ENCODE measurements around the gene ENG.
A peak's percentile ranks its signal among the peaks of the same experiment; 100 is the strongest.

The ENG gene

DNA sequence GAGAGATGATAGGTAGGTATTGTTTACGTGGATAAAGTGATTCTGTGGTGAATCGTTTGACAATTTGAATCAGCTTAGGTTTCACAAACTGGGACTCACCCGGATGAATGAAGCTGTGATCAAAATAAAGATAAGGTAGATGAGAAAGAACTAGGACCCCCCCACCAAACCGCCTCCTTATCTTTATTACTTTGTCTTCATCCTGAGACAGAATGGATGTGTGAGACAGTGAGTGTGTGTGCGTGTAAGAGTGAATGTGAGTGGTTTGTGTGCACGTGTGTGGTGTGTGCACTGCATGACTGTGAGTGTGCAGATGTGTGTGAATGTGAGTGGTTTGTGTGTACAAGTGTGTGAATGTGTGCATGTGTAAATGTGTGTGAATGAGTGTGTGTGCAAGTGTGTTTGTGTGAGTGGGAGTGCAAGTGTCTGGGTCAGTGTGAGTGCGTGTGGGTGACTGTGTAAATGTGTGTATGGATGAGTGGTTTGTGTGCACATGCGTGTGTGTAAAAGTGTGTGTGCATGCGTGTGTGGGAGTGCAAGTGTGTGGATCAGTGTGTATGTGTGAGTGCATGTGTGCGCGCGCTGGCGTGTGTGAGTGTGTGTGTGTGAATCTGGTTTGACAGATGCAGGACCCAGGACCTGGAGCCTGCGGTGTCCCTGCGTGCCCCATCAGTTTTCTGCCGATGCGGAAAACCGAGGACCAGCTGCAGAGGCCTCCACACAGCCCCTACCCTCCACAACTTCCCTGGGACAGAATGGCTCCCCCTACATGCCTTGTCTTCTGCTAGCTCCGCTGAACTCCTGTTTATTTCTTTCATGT, 11.4 kb upstream of the ENG start:
- no peaks in the 10 kb centered on the region for H3K27me3 ChIP-seq (replicated peaks in 2 of 5; ENCODE audit: control insufficient read depth in 4 of 5, insufficient read depth in 5 of 5, low read length in 4 of 5)
- peaks cover 12 to 60% (median 53%) of the 10 kb centered on the region in 4 experiments for H3K4me1 ChIP-seq (ENCODE audit: control extremely low read depth in 1 of 4, control insufficient read depth in 4 of 4, insufficient read depth in 4 of 4, low read length in 3 of 4)
- DNase-seq, result peak in 2 of 3 donors; percentile 55 to 65
- ChIA-PET POLR2A (interaction anchor here (0.5 to 0.9 kb wide), 3 partner anchors 12 to 80 kb away, joined by 3 read pairs; partner anchors contain the start of gene CDK9), CTCF (interaction anchor here (1.0 to 5.4 kb wide), 22 partner anchors 10 to 277 kb away, joined by 3 to 33 read pairs (median 5); partner anchors contain the start of genes CDK9, ENG and TOR2A)
- no peaks in the 10 kb centered on the region for H3K9me3 ChIP-seq (ENCODE audit: control extremely low read depth in 1 of 5, control insufficient read depth in 4 of 5, insufficient read depth in 2 of 5, low read depth in 1 of 5, low read length in 4 of 5)
- no peaks in the 10 kb centered on the region for H3K36me3 ChIP-seq (ENCODE audit: control insufficient read depth in 4 of 4, insufficient read depth in 4 of 4, low read length in 3 of 4)
- peak overlapping the region in 1 of 2 experiments; percentile 60 for H3K27ac ChIP-seq (ENCODE audit: insufficient read depth in 1 of 2, low read depth in 1 of 2, low read length in 2 of 2, poor library complexity in 1 of 2, severe bottlenecking in 2 of 2)
- H3K4me3 ChIP-seq (ENCODE audit: control insufficient read depth in 1 of 7, extremely low read depth in 1 of 7, insufficient read depth in 4 of 7, low read depth in 2 of 7, low read length in 6 of 7), result no peak overlapping the region
- 60% methylated on average over 12 of the region's 19 CpGs for WGBS (ENCODE audit: insufficient coverage)

DNA sequence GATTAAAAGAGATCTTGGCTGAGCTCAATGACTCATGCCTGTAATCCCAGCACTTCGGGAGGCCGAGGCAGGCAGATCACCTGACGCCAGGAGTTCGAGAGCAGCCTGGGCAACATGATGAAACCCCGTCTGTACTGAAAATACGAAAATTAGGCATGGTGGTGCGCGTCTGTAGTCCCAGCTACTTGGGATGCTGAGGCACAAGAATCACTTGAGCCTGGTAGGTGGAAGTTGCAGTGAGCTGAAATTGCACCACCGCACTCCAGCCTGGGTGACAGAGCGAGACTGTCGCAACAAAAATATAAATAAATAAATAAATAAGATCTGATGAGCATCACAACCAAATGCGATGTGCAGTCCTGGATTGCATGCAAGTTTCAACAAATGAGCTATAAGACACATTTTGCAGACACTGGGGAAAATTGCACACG, 8.7 kb upstream of the ENG start:
- peak overlapping the region in 1 of 2 experiments; percentile 85 for H3K27ac ChIP-seq (ENCODE audit: insufficient read depth in 1 of 2, low read depth in 1 of 2, low read length in 2 of 2, poor library complexity in 1 of 2, severe bottlenecking in 2 of 2)
- peaks cover 19 to 80% (median 75%) of the 10 kb centered on the region in 4 experiments for H3K4me1 ChIP-seq (ENCODE audit: control extremely low read depth in 1 of 4, control insufficient read depth in 4 of 4, insufficient read depth in 4 of 4, low read length in 3 of 4)
- CTCF ChIA-PET, result interaction anchor here (0.9 to 5.4 kb wide), 14 partner anchors 8 to 128 kb away, joined by 3 to 33 read pairs (median 5); partner anchors contain the start of genes CDK9, ENG, SH2D3C and TOR2A
- H3K27me3 ChIP-seq (replicated peaks in 2 of 5; ENCODE audit: control insufficient read depth in 4 of 5, insufficient read depth in 5 of 5, low read length in 4 of 5), result no peaks in the 10 kb centered on the region
- H3K9me3 ChIP-seq (ENCODE audit: control extremely low read depth in 1 of 5, control insufficient read depth in 4 of 5, insufficient read depth in 2 of 5, low read depth in 1 of 5, low read length in 4 of 5), result no peaks in the 10 kb centered on the region
- POLR2A ChIA-PET, result interaction anchor here (0.6 to 1.5 kb wide), 6 partner anchors 10 to 92 kb away, joined by 3 to 6 read pairs (median 4); partner anchors contain the start of gene CDK9
- H3K36me3 ChIP-seq (ENCODE audit: control insufficient read depth in 4 of 4, insufficient read depth in 4 of 4, low read length in 3 of 4), result no peaks in the 10 kb centered on the region
- DNase-seq, result peak in 1 of 3 donors; percentile 32
- 81% methylated on average over 9 of the region's 13 CpGs for WGBS (ENCODE audit: insufficient coverage)
- H3K4me3 ChIP-seq (ENCODE audit: control insufficient read depth in 1 of 7, extremely low read depth in 1 of 7, insufficient read depth in 4 of 7, low read depth in 2 of 7, low read length in 6 of 7), result peak overlapping the region in 2 of 7 experiments; percentile 2 to 39

DNA sequence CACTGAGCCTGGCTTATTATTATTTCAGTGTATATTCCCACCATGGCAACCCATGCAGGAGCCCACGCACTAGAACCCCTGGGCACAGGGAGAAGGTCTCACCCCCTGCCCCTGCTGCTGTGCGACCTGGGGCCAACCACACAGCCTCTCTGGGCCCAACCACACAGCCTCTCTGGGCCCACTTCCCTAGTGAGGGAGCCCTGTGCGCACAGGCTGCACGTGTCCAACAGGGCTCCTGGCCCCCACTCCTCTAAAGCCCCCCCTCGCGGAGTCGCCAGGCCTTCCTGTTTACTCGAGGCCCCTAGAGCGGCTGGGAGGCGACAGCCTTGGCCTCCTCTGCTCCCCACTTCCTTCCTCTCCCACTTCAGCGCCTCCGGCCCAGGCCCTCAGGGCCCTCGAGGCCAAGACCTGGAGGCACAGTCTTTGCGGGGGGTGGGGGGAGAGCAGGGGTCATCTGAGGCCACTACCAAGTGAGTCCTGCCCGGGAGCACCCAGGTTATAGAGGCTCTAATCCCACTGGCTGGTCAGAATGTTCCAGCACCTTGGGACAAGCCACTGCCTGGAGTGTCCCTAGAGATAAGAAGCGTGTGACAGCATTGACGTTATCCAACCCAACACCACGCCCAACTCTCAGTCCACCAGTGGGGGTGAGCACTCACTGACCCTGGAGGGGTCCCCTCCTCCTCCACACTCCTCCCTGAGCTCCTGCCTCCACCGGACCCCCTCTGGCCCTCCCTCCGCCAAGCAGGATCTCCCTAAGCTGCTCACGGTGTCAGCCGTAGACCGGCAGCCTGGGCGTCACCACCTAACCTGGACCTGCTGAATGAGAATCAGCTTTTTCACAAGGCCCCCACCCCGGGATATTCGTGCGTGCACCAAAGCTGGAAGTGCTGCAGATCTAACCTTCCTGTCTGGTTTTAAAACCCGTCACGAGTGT, 7.9 kb upstream of the ENG start:
- Histone ChIP-seq H3K9me3 (ENCODE audit: control extremely low read depth in 1 of 5, control insufficient read depth in 4 of 5, insufficient read depth in 2 of 5, low read depth in 1 of 5, low read length in 4 of 5) (no peaks in the 10 kb centered on the region), H3K4me1 (ENCODE audit: control extremely low read depth in 1 of 4, control insufficient read depth in 4 of 4, insufficient read depth in 4 of 4, low read length in 3 of 4) (peaks cover 19 to 89% (median 83%) of the 10 kb centered on the region in 4 experiments), H3K4me3 (ENCODE audit: control insufficient read depth in 1 of 7, extremely low read depth in 1 of 7, insufficient read depth in 4 of 7, low read depth in 2 of 7, low read length in 6 of 7) (peak overlapping the region in 4 of 7 experiments; percentile 26 to 57 (median 39)), H3K27ac (ENCODE audit: insufficient read depth in 1 of 2, low read depth in 1 of 2, low read length in 2 of 2, poor library complexity in 1 of 2, severe bottlenecking in 2 of 2) (peak overlapping the region; percentile 66 to 85), H3K36me3 (ENCODE audit: control insufficient read depth in 4 of 4, insufficient read depth in 4 of 4, low read length in 3 of 4) (no peaks in the 10 kb centered on the region), H3K27me3 (replicated peaks in 2 of 5; ENCODE audit: control insufficient read depth in 4 of 5, insufficient read depth in 5 of 5, low read length in 4 of 5) (no peaks in the 10 kb centered on the region)
- DNase-seq, result peak; percentile 81 to 97 (median 96)
- 2% methylated on average over 19 of the region's 29 CpGs for WGBS (ENCODE audit: insufficient coverage)
- ChIA-PET CTCF (interaction anchor here (0.9 to 5.4 kb wide), 15 partner anchors 8 to 127 kb away, joined by 3 to 33 read pairs (median 5); partner anchors contain the start of genes CDK9, ENG, SH2D3C and TOR2A), POLR2A (interaction anchor here (0.7 to 1.5 kb wide), 6 partner anchors 9 to 91 kb away, joined by 3 to 6 read pairs (median 4); partner anchors contain the start of gene CDK9)

DNA sequence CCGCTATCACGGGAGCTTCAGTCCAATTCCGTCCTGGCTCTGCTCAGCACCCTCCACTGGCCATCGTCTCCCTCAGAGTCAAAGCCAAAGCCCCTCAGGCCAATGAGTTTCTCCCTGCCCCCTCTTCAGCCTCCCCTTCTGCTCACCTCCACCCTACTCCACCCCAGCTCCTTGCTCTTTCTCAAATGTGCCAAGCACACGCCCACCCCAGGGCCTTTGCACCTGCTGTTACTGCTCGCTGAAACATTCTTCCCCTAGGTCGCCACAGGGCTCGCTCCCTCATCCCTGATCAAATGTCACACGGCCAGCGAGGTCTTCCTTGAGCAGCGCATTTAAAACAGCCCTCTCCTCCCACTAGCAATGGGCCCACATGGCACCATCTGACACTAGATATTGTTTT, 6.3 kb upstream of the ENG start:
- Histone ChIP-seq H3K4me1 (ENCODE audit: control extremely low read depth in 1 of 4, control insufficient read depth in 4 of 4, insufficient read depth in 4 of 4, low read length in 3 of 4) (peaks cover 22 to 94% (median 91%) of the 10 kb centered on the region in 4 experiments), H3K4me3 (ENCODE audit: control insufficient read depth in 1 of 7, extremely low read depth in 1 of 7, insufficient read depth in 4 of 7, low read depth in 2 of 7, low read length in 6 of 7) (no peak overlapping the region), H3K27ac (ENCODE audit: insufficient read depth in 1 of 2, low read depth in 1 of 2, low read length in 2 of 2, poor library complexity in 1 of 2, severe bottlenecking in 2 of 2) (peak overlapping the region in 1 of 2 experiments; percentile 33), H3K36me3 (ENCODE audit: control insufficient read depth in 4 of 4, insufficient read depth in 4 of 4, low read length in 3 of 4) (no peaks in the 10 kb centered on the region), H3K9me3 (ENCODE audit: control extremely low read depth in 1 of 5, control insufficient read depth in 4 of 5, insufficient read depth in 2 of 5, low read depth in 1 of 5, low read length in 4 of 5) (no peaks in the 10 kb centered on the region), H3K27me3 (replicated peaks in 2 of 5; ENCODE audit: control insufficient read depth in 4 of 5, insufficient read depth in 5 of 5, low read length in 4 of 5) (no peaks in the 10 kb centered on the region)
- DNase-seq, result no peak
- POLR2A ChIA-PET, result no interaction called here
- CTCF ChIA-PET, result interaction anchor here (0.6 to 1.8 kb wide), 5 partner anchors 9 to 43 kb away, joined by 3 to 9 read pairs (median 3); no protein-coding TSS in a partner anchor
- 93% methylated on average over 7 of the region's 11 CpGs for WGBS (ENCODE audit: insufficient coverage)

DNA sequence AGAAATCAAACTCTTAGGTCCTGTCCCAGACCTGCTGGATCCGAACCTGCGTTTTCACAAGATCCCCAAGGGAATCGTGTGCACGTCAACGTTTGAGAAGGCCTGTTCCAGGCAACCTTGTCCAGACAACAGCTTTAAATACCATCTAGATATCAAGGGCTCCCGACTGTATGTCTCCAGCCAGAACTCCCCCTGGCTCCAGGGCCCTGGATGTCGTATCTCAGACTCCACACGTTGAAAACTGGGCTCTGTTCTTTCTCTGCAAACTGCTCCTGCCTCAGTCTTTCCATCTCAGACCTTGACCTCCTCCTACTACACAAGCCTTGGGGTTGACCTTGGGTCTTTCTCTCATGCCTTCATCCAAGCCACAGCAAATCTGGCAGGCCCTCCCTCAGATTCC, 5.8 kb upstream of the ENG start:
- 95% methylated on average over 7 of the region's 8 CpGs for WGBS (ENCODE audit: insufficient coverage)
- Histone ChIP-seq H3K36me3 (ENCODE audit: control insufficient read depth in 4 of 4, insufficient read depth in 4 of 4, low read length in 3 of 4) (no peaks in the 10 kb centered on the region), H3K4me3 (ENCODE audit: control insufficient read depth in 1 of 7, extremely low read depth in 1 of 7, insufficient read depth in 4 of 7, low read depth in 2 of 7, low read length in 6 of 7) (no peak overlapping the region), H3K4me1 (ENCODE audit: control extremely low read depth in 1 of 4, control insufficient read depth in 4 of 4, insufficient read depth in 4 of 4, low read length in 3 of 4) (peaks cover 24 to 94% (median 91%) of the 10 kb centered on the region in 4 experiments), H3K9me3 (ENCODE audit: control extremely low read depth in 1 of 5, control insufficient read depth in 4 of 5, insufficient read depth in 2 of 5, low read depth in 1 of 5, low read length in 4 of 5) (no peaks in the 10 kb centered on the region), H3K27me3 (replicated peaks in 2 of 5; ENCODE audit: control insufficient read depth in 4 of 5, insufficient read depth in 5 of 5, low read length in 4 of 5) (no peaks in the 10 kb centered on the region), H3K27ac (ENCODE audit: insufficient read depth in 1 of 2, low read depth in 1 of 2, low read length in 2 of 2, poor library complexity in 1 of 2, severe bottlenecking in 2 of 2) (peak overlapping the region in 1 of 2 experiments; percentile 33)
- DNase-seq, result no peak
- CTCF ChIA-PET, result interaction anchor here (0.6 to 1.8 kb wide), 5 partner anchors 10 to 59 kb away, joined by 3 to 9 read pairs (median 3); no protein-coding TSS in a partner anchor
- POLR2A ChIA-PET, result no interaction called here

- POLR2A ChIA-PET, result interaction anchor here (0.9 kb wide), 1 partner anchor 25 kb away, joined by 3 read pairs; no protein-coding TSS in a partner anchor
- peak overlapping the region in 2 of 7 experiments; percentile 22 to 33 for H3K4me3 ChIP-seq (ENCODE audit: control insufficient read depth in 1 of 7, extremely low read depth in 1 of 7, insufficient read depth in 4 of 7, low read depth in 2 of 7, low read length in 6 of 7)
- no peak overlapping the region for H3K27ac ChIP-seq (ENCODE audit: insufficient read depth in 1 of 2, low read depth in 1 of 2, low read length in 2 of 2, poor library complexity in 1 of 2, severe bottlenecking in 2 of 2)
- H3K36me3 ChIP-seq (ENCODE audit: control insufficient read depth in 4 of 4, insufficient read depth in 4 of 4, low read length in 3 of 4), result no peaks in the 10 kb centered on the region
- peaks cover 24 to 96% (median 91%) of the 10 kb centered on the region in 4 experiments for H3K4me1 ChIP-seq (ENCODE audit: control extremely low read depth in 1 of 4, control insufficient read depth in 4 of 4, insufficient read depth in 4 of 4, low read length in 3 of 4)
- no peaks in the 10 kb centered on the region for H3K27me3 ChIP-seq (replicated peaks in 2 of 5; ENCODE audit: control insufficient read depth in 4 of 5, insufficient read depth in 5 of 5, low read length in 4 of 5)
- CTCF ChIA-PET, result interaction anchor here (0.7 to 2.5 kb wide), 4 partner anchors 11 to 65 kb away, joined by 3 to 6 read pairs (median 4); no protein-coding TSS in a partner anchor
- H3K9me3 ChIP-seq (ENCODE audit: control extremely low read depth in 1 of 5, control insufficient read depth in 4 of 5, insufficient read depth in 2 of 5, low read depth in 1 of 5, low read length in 4 of 5), result no peaks in the 10 kb centered on the region
- DNase-seq, result peak in 2 of 3 donors; percentile 80 to 88
- WGBS (ENCODE audit: insufficient coverage), result 25% methylated on average over 12 of the region's 12 CpGs
Observed at GRCh38 chr9:127858041-127858512, 3.6 kb upstream of the ENG start.

All from common myeloid progenitor, CD34-positive (primary cell).